ENCODE data around the gene IGSF3.
A peak's percentile ranks its signal among the peaks of the same experiment; 100 is the strongest.

The IGSF3 gene

GRCh38 chr1:116667575-116668105, at the start of gene IGSF3:
IGSF3 (minus strand) TSS chr1:116667733; CDS start chr1:116666326, 1,407 bp downstream.
- peak within 1 kb of the TSS; percentile 87 for H3K4me3 ChIP-seq (ENCODE audit: low read length)
- no peak within 1 kb of the TSS for H3K27ac ChIP-seq (ENCODE audit: low read length)
- no peaks in the 10 kb centered on the region for H3K9me3 ChIP-seq (ENCODE audit: insufficient read depth, low read depth, low read length)
- H3K4me1 ChIP-seq (ENCODE audit: insufficient read depth, low read length) = peaks cover 3% of the 10 kb centered on the region; the same call in 1 of the 2 replicates
- peak within 1 kb of the TSS; percentile 65; the same call in 1 of the 2 replicates for H3K9ac ChIP-seq (ENCODE audit: low read depth, low read length)
- peaks cover 6% of the 10 kb centered on the region; the same call in 1 of the 2 replicates for H3K36me3 ChIP-seq (ENCODE audit: insufficient read depth, low read depth, low read length)
- H3K27me3 ChIP-seq (ENCODE audit: insufficient read depth, low read length) = peaks cover 22% of the 10 kb centered on the region

- H3K27me3 ChIP-seq (ENCODE audit: insufficient read depth, low read length) = no peaks in the 10 kb centered on the region
- no peak overlapping the region for H3K9ac ChIP-seq (ENCODE audit: low read depth, low read length)
- peaks cover 11% of the 10 kb centered on the region; the same call in 1 of the 2 replicates for H3K9me3 ChIP-seq (ENCODE audit: insufficient read depth, low read depth, low read length)
- no peak overlapping the region for H3K4me3 ChIP-seq (ENCODE audit: low read length)
- H3K36me3 ChIP-seq (ENCODE audit: insufficient read depth, low read depth, low read length) = no peaks in the 10 kb centered on the region
- H3K27ac ChIP-seq (ENCODE audit: low read length) = no peak overlapping the region
- H3K4me1 ChIP-seq (ENCODE audit: insufficient read depth, low read length) = peaks cover 16% of the 10 kb centered on the region
These were observed 49.8 kb upstream of the IGSF3 start for GRCh38 chr1:116717318-116717717.

GRCh38 chr1:116716391-116716790, 48.9 kb upstream of the IGSF3 start:
- H3K4me1 ChIP-seq (ENCODE audit: insufficient read depth, low read length) = peaks cover 21% of the 10 kb centered on the region
- no peak overlapping the region for H3K9ac ChIP-seq (ENCODE audit: low read depth, low read length)
- no peaks in the 10 kb centered on the region for H3K27me3 ChIP-seq (ENCODE audit: insufficient read depth, low read length)
- no peaks in the 10 kb centered on the region for H3K36me3 ChIP-seq (ENCODE audit: insufficient read depth, low read depth, low read length)
- H3K4me3 ChIP-seq (ENCODE audit: low read length) = no peak overlapping the region
- no peak overlapping the region for H3K27ac ChIP-seq (ENCODE audit: low read length)
- H3K9me3 ChIP-seq (ENCODE audit: insufficient read depth, low read depth, low read length) = peaks cover 11% of the 10 kb centered on the region; the same call in 1 of the 2 replicates

- Histone ChIP-seq H3K27ac (ENCODE audit: low read length) (peak overlapping the region; percentile 95), H3K36me3 (ENCODE audit: insufficient read depth, low read depth, low read length) (no peaks in the 10 kb centered on the region), H3K9ac (ENCODE audit: low read depth, low read length) (peak overlapping the region; percentile 73; the same call in 1 of the 2 replicates), H3K9me3 (ENCODE audit: insufficient read depth, low read depth, low read length) (peaks cover 11% of the 10 kb centered on the region; the same call in 1 of the 2 replicates), H3K4me1 (ENCODE audit: insufficient read depth, low read length) (peaks cover 27% of the 10 kb centered on the region), H3K27me3 (ENCODE audit: insufficient read depth, low read length) (no peaks in the 10 kb centered on the region), H3K4me3 (ENCODE audit: low read length) (no peak overlapping the region; the same call in 1 of the 2 replicates)
These were observed 45.9 kb upstream of the IGSF3 start for GRCh38 chr1:116713474-116713873.

- Histone ChIP-seq H3K27ac (ENCODE audit: low read length) (peak overlapping the region; percentile 95), H3K4me1 (ENCODE audit: insufficient read depth, low read length) (peaks cover 27% of the 10 kb centered on the region), H3K9me3 (ENCODE audit: insufficient read depth, low read depth, low read length) (peaks cover 11% of the 10 kb centered on the region; the same call in 1 of the 2 replicates), H3K27me3 (ENCODE audit: insufficient read depth, low read length) (no peaks in the 10 kb centered on the region), H3K9ac (ENCODE audit: low read depth, low read length) (peak overlapping the region; percentile 73; the same call in 1 of the 2 replicates), H3K4me3 (ENCODE audit: low read length) (peak overlapping the region; percentile 26; the same call in 1 of the 2 replicates), H3K36me3 (ENCODE audit: insufficient read depth, low read depth, low read length) (no peaks in the 10 kb centered on the region)
These were observed 45.0 kb upstream of the IGSF3 start for GRCh38 chr1:116712510-116712909.

- Histone ChIP-seq H3K36me3 (ENCODE audit: insufficient read depth, low read depth, low read length) (no peaks in the 10 kb centered on the region), H3K4me3 (ENCODE audit: low read length) (no peak overlapping the region), H3K9me3 (ENCODE audit: insufficient read depth, low read depth, low read length) (peaks cover 13% of the 10 kb centered on the region; the same call in 1 of the 2 replicates), H3K27ac (ENCODE audit: low read length) (no peak overlapping the region), H3K27me3 (ENCODE audit: insufficient read depth, low read length) (no peaks in the 10 kb centered on the region), H3K4me1 (ENCODE audit: insufficient read depth, low read length) (peaks cover 27% of the 10 kb centered on the region), H3K9ac (ENCODE audit: low read depth, low read length) (peak overlapping the region; percentile 32; the same call in 1 of the 2 replicates)
These were observed 43.8 kb upstream of the IGSF3 start for GRCh38 chr1:116711263-116711840.

GRCh38 chr1:116710420-116711262, 43.1 kb upstream of the IGSF3 start:
- H3K9ac ChIP-seq (ENCODE audit: low read depth, low read length) = no peak overlapping the region; the same call in 1 of the 2 replicates
- H3K27me3 ChIP-seq (ENCODE audit: insufficient read depth, low read length) = no peaks in the 10 kb centered on the region
- peaks cover 7% of the 10 kb centered on the region; the same call in 1 of the 2 replicates for H3K9me3 ChIP-seq (ENCODE audit: insufficient read depth, low read depth, low read length)
- H3K4me1 ChIP-seq (ENCODE audit: insufficient read depth, low read length) = peaks cover 27% of the 10 kb centered on the region
- no peak overlapping the region for H3K27ac ChIP-seq (ENCODE audit: low read length)
- H3K36me3 ChIP-seq (ENCODE audit: insufficient read depth, low read depth, low read length) = no peaks in the 10 kb centered on the region
- no peak overlapping the region for H3K4me3 ChIP-seq (ENCODE audit: low read length)

GRCh38 chr1:116709666-116710167, 42.2 kb upstream of the IGSF3 start:
- Histone ChIP-seq H3K27me3 (ENCODE audit: insufficient read depth, low read length) (no peaks in the 10 kb centered on the region), H3K4me1 (ENCODE audit: insufficient read depth, low read length) (peaks cover 27% of the 10 kb centered on the region), H3K4me3 (ENCODE audit: low read length) (no peak overlapping the region), H3K36me3 (ENCODE audit: insufficient read depth, low read depth, low read length) (no peaks in the 10 kb centered on the region), H3K9me3 (ENCODE audit: insufficient read depth, low read depth, low read length) (peaks cover 5% of the 10 kb centered on the region; the same call in 1 of the 2 replicates), H3K27ac (ENCODE audit: low read length) (no peak overlapping the region), H3K9ac (ENCODE audit: low read depth, low read length) (no peak overlapping the region)

- Histone ChIP-seq H3K4me1 (ENCODE audit: insufficient read depth, low read length) (peaks cover 21% of the 10 kb centered on the region), H3K9ac (ENCODE audit: low read depth, low read length) (no peak overlapping the region), H3K9me3 (ENCODE audit: insufficient read depth, low read depth, low read length) (peaks cover 5% of the 10 kb centered on the region; the same call in 1 of the 2 replicates), H3K27me3 (ENCODE audit: insufficient read depth, low read length) (no peaks in the 10 kb centered on the region), H3K36me3 (ENCODE audit: insufficient read depth, low read depth, low read length) (no peaks in the 10 kb centered on the region), H3K4me3 (ENCODE audit: low read length) (no peak overlapping the region), H3K27ac (ENCODE audit: low read length) (no peak overlapping the region)
These were observed 40.8 kb upstream of the IGSF3 start for GRCh38 chr1:116708255-116708900.

- H3K27me3 ChIP-seq (ENCODE audit: insufficient read depth, low read length) = no peaks in the 10 kb centered on the region
- H3K27ac ChIP-seq (ENCODE audit: low read length) = no peak overlapping the region
- H3K4me1 ChIP-seq (ENCODE audit: insufficient read depth, low read length) = peaks cover 7% of the 10 kb centered on the region; the same call in 1 of the 2 replicates
- peaks cover 5% of the 10 kb centered on the region; the same call in 1 of the 2 replicates for H3K9me3 ChIP-seq (ENCODE audit: insufficient read depth, low read depth, low read length)
- H3K4me3 ChIP-seq (ENCODE audit: low read length) = no peak overlapping the region
- no peak overlapping the region for H3K9ac ChIP-seq (ENCODE audit: low read depth, low read length)
- H3K36me3 ChIP-seq (ENCODE audit: insufficient read depth, low read depth, low read length) = no peaks in the 10 kb centered on the region
These were observed 39.3 kb upstream of the IGSF3 start for GRCh38 chr1:116706841-116707240.

- no peak overlapping the region for H3K27ac ChIP-seq (ENCODE audit: low read length)
- no peaks in the 10 kb centered on the region for H3K36me3 ChIP-seq (ENCODE audit: insufficient read depth, low read depth, low read length)
- no peaks in the 10 kb centered on the region for H3K27me3 ChIP-seq (ENCODE audit: insufficient read depth, low read length)
- H3K4me1 ChIP-seq (ENCODE audit: insufficient read depth, low read length) = peaks cover 6% of the 10 kb centered on the region; the same call in 1 of the 2 replicates
- no peak overlapping the region for H3K4me3 ChIP-seq (ENCODE audit: low read length)
- no peak overlapping the region for H3K9ac ChIP-seq (ENCODE audit: low read depth, low read length)
- peaks cover 5% of the 10 kb centered on the region; the same call in 1 of the 2 replicates for H3K9me3 ChIP-seq (ENCODE audit: insufficient read depth, low read depth, low read length)
These were observed 38.6 kb upstream of the IGSF3 start for GRCh38 chr1:116706123-116706522.
